Cerebellar cortex (tissue), 1 donor: ENCODE results near the gene CC2D2A.

Source experiments
- DNase-seq: peaks from one replicate; pipeline ENCODE4 v3.0.0-alpha.2; 2015; ENCODE audit warnings: low spot score

Gene CC2D2A

GRCh38 chr4:15469402-15470127 lies at the start of gene CC2D2A:
CC2D2A (plus strand) TSS chr4:15469882; CDS start chr4:15475933, 6,051 bp downstream.
- DNase-seq = peak; percentile 84

GRCh38 chr4:15420642-15421041 lies 49.0 kb upstream of the CC2D2A start:
- DNase-seq = no peak

GRCh38 chr4:15423285-15423711 lies 46.4 kb upstream of the CC2D2A start:
- DNase-seq = no peak

- no peak for DNase-seq
These were observed 44.2 kb upstream of the CC2D2A start for GRCh38 chr4:15425520-15425919.

- no peak for DNase-seq
These were observed 42.5 kb upstream of the CC2D2A start for GRCh38 chr4:15427161-15427560.

- no peak for DNase-seq
These were observed 42.0 kb upstream of the CC2D2A start, which contains the start of gene C1QTNF7 for GRCh38 chr4:15427701-15428100. C1QTNF7 (plus strand) TSS chr4:15428033; CDS start chr4:15435744, 7,711 bp downstream.

- DNase-seq = no peak
These were observed 41.1 kb upstream of the CC2D2A start for GRCh38 chr4:15428611-15429010.

- no peak for DNase-seq
These were observed 35.6 kb upstream of the CC2D2A start for GRCh38 chr4:15434091-15434490.

GRCh38 chr4:15434676-15435075 lies 35.0 kb upstream of the CC2D2A start:
- DNase-seq = no peak

GRCh38 chr4:15436513-15436912 lies 33.2 kb upstream of the CC2D2A start:
- DNase-seq = peak; percentile 26

- DNase-seq = no peak
These were observed 30.6 kb upstream of the CC2D2A start for GRCh38 chr4:15438939-15439524.

- peak; percentile 23 for DNase-seq
These were observed 26.1 kb upstream of the CC2D2A start for GRCh38 chr4:15443371-15444160.

GRCh38 chr4:15444276-15444675 lies 25.4 kb upstream of the CC2D2A start:
- DNase-seq = no peak

GRCh38 chr4:15444879-15445547 lies 24.7 kb upstream of the CC2D2A start:
- no peak for DNase-seq

GRCh38 chr4:15451181-15451865 lies 18.4 kb upstream of the CC2D2A start:
- no peak for DNase-seq

GRCh38 chr4:15451866-15452765 lies 17.6 kb upstream of the CC2D2A start:
- DNase-seq = no peak

GRCh38 chr4:15455290-15455689 lies 14.4 kb upstream of the CC2D2A start:
- DNase-seq = no peak

GRCh38 chr4:15457406-15458201 lies 12.1 kb upstream of the CC2D2A start:
- peak; percentile 78 for DNase-seq

GRCh38 chr4:15458616-15459015 lies 11.1 kb upstream of the CC2D2A start:
- DNase-seq = no peak

GRCh38 chr4:15459706-15460105 lies 10.0 kb upstream of the CC2D2A start:
- no peak for DNase-seq
